ENCODE results near the gene MAPKAPK2. TPM values are rescaled to one million over a fixed set of nuclear protein-coding genes. Genes with fewer than 3 reads are reported as not detected.

The MAPKAPK2 gene
- total RNA-seq, 1 experiment from 2014 or later, result 32.7 TPM

DNA sequence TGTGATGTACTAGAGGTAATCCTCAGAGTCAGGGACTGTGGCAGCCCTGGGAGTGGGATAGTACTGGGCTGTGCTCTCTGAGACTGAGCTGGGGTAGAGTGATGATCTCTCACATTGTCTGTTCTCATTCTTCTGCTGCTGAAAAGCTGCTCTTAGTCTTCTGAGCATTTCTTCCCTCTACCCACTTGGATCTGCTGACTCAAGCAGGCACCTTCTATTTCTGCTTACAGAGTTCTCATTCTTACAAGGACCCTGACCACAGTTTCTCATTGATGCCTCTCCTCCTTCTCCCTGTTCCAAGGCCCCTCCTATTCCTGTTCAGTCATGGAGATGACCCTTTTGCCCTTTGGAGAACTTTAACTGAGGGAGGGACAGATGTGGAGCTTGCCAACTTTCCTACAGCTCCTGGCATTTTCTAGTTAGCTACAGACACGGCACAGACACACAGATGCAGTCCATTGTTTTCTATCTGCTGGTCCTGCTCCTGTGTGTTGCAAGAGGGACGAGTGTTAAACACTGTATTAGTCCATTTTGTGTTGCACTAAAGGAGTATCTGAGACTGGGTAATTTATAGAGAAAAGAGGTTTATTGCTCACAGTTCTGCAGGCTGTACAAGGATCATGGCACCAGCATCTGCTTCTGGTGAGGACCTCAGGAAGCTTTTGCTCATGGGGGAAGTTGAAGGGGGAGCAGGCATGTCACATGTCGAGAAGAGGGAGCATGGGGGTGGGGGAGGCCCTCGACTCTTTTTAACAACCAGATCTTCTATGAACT is 12.3 kb downstream of the MAPKAPK2 start:
- in situ Hi-C loops (cut with HindIII; ENCODE audit: low sequenced_read_pairs), result no loop called here

DNA sequence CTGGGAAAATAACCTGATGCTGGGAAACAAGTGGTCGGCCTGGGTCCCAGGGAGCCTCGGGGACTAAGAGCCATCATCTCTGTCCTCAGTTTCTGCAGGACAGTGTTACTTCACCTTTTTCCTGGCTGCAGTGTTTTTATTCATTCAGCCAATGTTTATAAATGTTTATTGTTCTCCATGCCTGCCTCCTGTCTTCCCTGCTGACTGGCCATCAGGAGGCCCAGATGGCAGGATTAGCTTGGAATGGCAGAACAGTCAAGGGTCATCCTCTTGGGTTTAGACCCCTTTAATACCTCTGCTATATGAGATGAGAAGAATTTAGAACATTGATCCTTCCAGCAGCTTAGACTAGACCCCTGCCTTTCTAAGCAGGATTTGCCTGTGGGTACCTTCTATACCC is 13.3 kb downstream of the MAPKAPK2 start:
- in situ Hi-C loops (cut with HindIII; ENCODE audit: low sequenced_read_pairs), result no loop called here
- peak; percentile 86 for DNase-seq (ENCODE audit: low spot score)

More for the DNA sequence above, 12.3 kb downstream of the MAPKAPK2 start:
- no peak for DNase-seq (ENCODE audit: low spot score)

DNA sequence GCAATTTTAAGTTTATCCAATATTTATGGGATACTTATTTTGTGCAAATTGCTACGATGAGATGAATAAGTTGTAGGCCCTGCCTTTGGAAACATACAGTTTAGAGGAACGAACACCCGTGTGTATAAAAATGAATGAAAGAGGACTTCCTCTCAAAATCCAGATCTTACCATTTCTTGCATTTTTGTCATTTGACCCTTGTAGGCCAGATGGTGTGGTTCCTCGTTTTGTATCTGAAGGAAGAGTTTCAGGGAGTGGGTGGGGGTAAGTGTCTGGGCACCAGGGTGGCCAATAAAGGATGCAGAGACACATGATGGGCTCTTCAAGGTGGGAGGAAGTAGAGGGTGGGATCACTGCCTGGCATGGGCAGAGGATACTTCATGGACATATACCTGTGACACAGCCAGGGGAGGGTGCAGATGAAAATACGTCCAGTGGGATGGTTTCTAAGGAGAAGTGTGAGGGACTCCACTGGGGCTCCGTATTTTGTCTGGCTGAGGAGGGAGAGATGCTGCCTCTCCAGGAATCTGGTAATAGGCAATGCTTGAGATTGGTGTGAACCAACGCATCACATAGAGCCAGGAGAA is 14.4 kb downstream of the MAPKAPK2 start:
- in situ Hi-C loops (cut with HindIII; ENCODE audit: low sequenced_read_pairs), result no loop called here
- no peak for DNase-seq (ENCODE audit: low spot score)

DNA sequence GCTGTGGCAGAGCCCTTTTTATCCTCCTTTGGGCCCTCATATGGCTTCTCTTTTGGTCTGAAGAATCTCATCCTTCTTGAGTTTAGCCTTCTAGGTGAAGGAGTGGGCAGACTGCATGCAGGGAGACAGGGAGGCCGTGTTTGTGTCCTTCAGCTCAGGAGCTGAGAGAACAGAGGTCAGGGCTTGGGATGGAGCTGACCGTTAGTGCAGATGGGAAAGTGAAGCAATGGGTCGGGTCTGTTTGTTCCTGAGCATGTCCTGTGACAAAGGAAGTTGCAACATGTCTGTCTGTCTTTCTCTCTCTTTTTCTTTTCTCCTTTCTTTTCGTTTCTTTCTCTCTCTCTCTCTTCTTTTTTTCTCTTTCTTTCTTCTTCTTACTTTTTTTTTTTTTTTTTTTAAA is 14.9 kb downstream of the MAPKAPK2 start:
- in situ Hi-C loops (cut with HindIII; ENCODE audit: low sequenced_read_pairs), result no loop called here
- DNase-seq (ENCODE audit: low spot score), result no peak

DNA sequence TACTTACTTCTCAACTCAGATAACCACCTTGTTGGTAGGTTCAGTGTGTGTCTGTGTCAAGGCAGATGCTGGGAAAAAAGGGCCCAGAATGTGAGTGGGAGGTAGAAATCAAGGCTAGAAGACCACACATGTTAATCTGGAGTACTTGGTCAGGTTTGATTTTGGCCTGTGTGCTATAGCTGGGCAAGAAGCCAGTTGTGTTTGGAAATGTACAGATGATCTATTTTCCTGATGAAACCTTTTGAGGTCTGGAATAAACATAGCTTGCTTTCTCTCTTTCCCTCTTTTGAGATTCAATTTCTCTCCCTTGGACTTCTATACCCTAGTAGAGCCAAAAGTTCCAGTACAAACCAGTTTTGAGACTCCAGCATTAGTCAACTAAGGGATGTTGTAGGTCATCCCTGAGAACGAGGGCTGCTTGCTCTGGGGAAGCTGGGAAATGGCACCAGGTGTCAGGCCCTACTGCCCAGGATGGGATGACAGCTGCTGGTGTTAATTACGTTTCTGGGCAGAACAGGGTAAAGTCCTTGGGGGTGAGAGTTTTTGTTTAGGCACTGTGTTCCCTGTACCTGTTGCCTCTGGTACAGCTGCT is 15.8 kb downstream of the MAPKAPK2 start:
- in situ Hi-C loops (cut with HindIII; ENCODE audit: low sequenced_read_pairs), result no loop called here
- peak; percentile 78 for DNase-seq (ENCODE audit: low spot score)

DNA sequence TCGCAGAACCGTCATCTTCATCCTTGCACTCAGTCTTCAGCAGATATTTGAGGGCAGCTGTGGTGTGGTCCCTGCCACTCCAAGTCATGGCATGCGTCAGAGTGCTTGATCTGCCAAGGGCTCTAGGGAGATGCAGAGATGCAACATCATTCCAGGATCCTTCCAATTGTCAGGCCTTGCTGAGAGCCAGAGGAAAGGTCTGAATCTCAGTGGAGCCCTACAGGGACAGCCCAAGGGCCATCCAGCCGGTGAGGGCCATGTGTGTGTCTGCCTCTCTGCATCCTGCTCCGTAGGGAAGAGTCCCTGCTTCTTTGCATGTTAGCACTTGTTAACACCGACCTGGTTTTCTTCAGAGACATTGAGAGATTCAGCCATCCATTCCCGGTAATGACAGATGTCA is 17.6 kb downstream of the MAPKAPK2 start:
- in situ Hi-C loops (cut with HindIII; ENCODE audit: low sequenced_read_pairs), result no loop called here
- no peak for DNase-seq (ENCODE audit: low spot score)

DNA sequence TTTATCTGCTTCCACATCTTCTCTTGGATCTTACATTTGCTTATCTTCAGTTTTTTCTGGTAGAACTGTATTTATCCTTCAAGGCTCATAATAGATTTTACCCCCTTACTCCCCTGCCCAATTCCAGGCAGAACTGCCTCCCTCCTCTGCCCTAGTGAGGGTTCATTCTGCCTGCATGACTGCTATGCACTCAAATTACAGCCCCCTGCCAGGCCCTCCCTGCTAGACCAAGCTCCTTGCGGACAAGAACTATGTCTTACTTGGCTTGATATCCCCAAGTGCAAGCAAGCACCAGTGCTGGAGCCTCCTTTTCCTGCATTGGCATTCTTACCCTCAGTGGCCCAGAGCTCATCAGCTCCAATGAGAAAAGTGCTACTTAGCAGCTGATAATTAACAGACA is 18.1 kb downstream of the MAPKAPK2 start:
- no peak for DNase-seq (ENCODE audit: low spot score)
- in situ Hi-C loops (cut with HindIII; ENCODE audit: low sequenced_read_pairs), result no loop called here

DNA sequence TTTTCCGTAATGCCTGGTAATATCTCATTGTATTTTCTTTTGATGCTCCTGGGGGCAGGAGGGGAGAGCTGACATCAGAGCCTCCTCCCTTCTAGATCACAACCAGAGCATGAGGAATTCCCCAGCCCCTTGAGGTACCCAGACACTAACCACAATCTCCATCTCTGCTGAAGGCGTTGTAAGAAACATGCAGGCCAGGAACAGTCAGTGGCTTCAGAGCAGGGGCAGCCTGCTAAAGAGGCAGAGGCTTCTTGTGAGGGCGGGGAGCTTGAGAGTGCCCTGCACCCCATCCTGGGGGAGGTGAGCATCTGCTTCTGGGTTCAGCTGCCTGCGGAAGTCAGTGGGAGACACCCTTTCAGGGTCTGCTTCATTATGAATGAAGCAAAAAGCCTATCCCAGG is 19.0 kb downstream of the MAPKAPK2 start:
- in situ Hi-C loops (cut with HindIII; ENCODE audit: low sequenced_read_pairs), result no loop called here
- DNase-seq (ENCODE audit: low spot score), result no peak

DNA sequence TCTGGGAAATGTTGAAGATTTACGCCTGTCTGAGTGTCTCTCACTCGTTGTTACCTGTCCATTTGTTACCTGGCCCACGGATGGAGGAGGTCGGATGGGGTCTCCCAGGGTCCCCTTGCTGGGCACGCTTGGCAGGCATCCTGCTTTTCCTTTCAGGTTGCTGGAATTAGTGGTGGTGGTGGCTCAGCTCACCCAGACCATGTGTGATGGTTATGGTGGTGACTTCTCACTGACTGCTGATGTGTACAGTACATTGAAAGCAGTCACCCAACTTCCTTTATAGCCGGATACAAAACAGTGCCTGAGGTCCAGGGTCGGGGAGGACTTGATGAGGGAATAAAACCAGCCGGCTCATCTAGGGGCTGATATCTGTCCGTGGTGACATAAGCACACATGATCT is 19.5 kb downstream of the MAPKAPK2 start:
- in situ Hi-C loops (cut with HindIII; ENCODE audit: low sequenced_read_pairs), result no loop called here
- no peak for DNase-seq (ENCODE audit: low spot score)

DNA sequence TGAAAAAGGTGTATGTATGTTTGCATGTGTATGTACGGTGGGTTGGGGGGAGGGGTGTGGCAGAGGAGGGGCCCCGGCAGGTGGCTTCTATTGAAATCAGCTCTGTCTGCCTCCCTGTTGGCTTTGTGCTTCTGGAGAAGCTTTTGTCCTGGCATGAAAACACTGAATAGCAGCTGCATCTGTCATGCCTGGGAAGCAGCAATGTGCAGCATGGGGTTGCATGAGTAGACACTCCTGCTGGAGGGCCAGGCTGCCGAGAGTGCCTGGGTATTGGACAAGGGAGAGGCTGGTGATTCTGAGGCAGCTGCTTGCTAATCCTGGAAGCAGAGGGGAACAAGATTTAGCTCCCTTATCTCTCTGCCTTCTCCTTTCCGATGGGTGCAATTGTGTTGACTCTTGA is 20.5 kb downstream of the MAPKAPK2 start:
- in situ Hi-C loops (cut with HindIII; ENCODE audit: low sequenced_read_pairs), result no loop called here
- peak; percentile 85 for DNase-seq (ENCODE audit: low spot score)

DNA sequence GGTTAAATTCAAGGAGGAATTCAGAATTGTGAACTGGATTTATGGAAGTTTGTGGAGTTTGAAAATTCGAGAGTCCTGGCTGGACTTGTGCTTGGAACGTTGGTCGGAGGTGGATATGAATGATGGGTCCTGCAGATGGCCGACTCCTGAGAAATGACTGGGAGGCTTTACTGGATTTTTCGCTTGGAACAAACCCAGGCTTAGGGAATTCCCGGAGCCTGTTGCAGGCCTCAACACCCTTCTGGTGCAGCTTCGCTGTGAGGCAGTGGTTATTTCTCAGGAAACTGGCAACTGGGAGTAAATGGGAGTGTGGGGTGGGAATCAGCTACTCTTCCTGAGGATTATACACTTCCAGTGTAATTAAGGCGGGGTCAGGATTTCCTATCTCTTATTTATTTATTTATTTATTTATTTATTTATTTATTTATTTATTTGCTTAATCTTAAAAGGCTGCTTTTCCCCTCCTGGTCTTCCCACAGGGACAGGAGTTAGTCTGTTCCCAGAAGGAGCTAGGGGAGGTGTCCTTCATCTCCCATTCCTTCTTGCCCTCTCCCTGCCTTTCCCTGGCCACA is 21.1 kb downstream of the MAPKAPK2 start:
- no peak for DNase-seq (ENCODE audit: low spot score)
- in situ Hi-C loops (cut with HindIII; ENCODE audit: low sequenced_read_pairs), result no loop called here

DNA sequence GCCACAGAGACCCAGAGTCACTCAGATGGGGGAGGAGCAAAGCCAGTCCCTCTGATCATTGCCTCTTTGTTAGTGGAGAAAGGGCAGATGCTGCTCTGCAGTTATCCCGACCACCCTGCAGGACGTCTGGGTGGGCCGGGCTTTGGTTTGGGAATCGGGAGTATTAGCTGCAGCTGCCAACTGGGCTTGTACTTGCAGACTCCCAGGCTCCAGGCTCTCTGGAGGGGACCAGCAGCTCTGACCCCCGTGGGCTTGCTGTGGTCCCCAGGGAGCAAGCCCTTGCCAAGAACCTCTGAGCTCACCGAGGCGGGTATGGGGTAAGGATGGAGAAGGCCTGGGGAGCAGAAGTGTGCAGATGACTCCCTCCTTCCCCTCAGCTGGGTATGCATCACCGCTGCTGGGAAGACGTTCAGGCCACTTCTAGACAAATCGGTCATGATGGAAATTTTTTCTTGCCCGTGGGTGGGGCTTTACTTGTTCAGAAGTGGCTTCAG is 21.6 kb downstream of the MAPKAPK2 start:
- DNase-seq (ENCODE audit: low spot score), result no peak
- in situ Hi-C loops (cut with HindIII; ENCODE audit: low sequenced_read_pairs), result no loop called here

DNA sequence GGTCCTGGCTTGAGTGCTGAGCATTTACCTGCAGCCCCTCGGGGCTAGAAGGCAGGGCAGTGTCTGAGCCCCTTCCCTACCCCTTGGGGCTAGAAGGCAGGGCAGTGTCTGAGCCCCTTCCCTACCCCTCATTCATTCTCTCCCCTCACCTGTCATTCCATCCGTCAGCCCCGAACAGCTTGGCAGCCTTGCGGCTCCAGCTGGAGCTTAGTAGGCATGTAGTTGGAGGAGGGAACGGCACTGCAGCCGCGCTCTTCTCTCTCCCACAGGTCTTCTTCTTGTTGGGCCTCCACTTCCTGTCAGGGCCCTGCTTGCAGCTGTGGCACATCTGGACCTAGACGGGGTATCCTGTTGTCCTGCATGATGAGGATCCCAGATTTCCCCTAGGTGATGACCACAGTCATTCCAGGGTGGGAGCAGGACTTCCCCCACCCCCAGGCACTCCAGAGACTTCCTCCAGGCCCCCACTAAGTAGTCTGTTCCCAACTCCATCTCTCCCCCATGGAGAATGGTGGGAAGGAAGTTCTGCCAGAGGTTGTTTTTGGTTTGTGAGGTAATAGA is 22.2 kb downstream of the MAPKAPK2 start:
- in situ Hi-C loops (cut with HindIII; ENCODE audit: low sequenced_read_pairs), result no loop called here
- no peak for DNase-seq (ENCODE audit: low spot score)

DNA sequence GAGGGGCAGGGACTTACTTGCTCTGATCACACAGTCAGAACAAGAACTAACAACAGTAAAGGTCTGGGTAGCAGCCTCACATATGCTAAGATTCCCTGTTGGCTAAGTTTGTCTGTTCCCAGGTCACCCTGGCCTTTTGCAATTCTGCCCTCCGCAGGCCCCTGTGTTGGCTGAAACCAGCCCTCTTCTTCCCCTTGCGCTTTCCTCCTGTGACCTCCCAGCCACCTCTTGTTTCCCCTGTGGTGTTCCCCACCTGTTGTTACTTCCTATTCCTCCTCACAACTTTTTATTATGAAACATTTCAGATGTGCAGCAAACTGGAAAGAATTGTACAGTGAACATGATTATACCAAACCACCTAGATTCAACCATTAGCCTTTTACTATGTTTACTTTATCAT is 23.4 kb downstream of the MAPKAPK2 start:
- no peak for DNase-seq (ENCODE audit: low spot score)
- in situ Hi-C loops (cut with HindIII; ENCODE audit: low sequenced_read_pairs), result no loop called here

DNA sequence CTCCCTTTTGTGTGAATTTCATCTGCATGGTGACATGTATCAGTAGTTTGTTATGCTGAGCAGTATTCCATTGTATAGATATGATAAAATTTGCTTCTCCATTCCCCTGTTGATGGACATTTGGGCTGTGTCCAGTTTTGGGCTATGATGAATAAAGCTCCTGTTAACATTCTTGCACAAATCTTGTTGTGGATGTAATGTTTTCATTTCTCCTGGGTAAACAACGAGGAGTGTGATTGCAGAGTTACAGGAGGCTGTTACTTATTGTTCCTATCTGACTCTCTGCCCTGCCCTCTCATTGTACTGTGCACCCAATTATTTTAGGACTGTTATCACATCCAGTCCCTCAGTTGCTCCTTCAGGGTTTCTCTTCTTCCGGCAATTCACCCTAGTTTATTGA is 24.2 kb downstream of the MAPKAPK2 start:
- no peak for DNase-seq (ENCODE audit: low spot score)
- in situ Hi-C loops (cut with HindIII; ENCODE audit: low sequenced_read_pairs), result no loop called here

DNA sequence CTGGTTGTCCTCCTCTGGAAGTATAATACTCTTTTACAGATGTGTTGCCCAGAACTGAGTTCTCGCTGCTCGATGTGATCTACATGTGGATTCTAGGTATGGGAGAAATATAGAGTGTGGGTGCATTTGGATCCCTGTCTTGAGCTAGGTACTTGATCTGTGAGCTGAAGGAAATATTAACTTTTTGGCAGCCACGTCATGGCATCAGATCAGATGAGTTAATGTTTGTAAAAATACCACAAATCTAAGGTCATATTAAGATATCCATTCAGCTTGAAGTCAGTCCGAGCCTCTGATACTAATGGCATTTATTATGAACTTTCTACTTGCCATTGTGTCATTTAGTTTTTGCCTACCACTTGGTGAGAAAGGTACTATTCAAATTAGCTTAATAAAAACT is 24.6 kb downstream of the MAPKAPK2 start:
- in situ Hi-C loops (cut with HindIII; ENCODE audit: low sequenced_read_pairs), result no loop called here
- no peak for DNase-seq (ENCODE audit: low spot score)

DNA sequence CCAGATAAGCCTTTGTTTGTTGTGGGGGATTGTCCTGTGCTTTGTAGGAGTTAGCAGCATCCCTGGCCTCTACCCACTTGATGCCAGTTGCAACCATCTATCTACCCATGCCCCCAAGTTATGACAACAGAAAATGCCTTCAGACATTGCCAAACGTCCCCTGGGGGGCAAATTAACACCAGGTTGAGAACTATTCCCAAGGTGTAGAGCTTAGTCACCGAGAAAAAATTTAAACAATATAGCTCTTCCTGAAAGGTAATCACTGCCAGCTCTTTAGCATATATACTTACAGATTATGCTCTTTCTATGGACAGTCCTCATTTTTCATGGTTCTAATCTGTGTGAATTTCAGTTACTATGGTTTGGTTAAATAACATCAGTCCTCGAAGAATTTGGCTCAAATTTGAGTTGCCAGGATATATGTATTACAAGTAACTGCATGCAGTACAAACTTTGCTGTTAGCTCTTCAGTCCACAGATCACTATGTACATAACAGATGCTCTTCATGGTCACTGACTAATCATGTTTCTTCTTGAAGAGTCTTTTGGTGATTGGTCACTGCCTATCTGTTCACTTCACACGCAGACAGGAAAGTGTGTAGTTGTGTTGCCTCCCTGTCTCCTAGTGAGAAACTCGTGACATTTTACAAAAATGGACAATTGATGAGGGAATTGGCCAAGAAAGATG is 25.2 kb downstream of the MAPKAPK2 start:
- in situ Hi-C loops (cut with HindIII; ENCODE audit: low sequenced_read_pairs), result no loop called here
- DNase-seq (ENCODE audit: low spot score), result no peak

DNA sequence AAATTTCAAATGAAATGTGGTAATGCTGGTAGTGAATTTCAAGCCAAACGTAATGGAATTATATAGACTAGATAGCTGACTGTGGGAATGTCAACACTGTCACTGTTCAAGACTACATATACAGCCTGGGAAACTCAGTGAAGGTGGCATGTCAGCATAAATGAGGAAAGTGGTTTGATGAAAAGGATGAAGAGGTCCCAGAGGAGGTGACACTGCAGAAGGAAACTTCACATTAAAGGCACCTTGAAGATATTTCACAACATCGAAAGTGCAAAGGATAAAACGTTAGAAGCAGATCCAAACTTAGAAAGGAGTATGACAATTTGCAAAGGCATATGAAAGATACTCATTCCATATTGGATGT is 25.7 kb downstream of the MAPKAPK2 start:
- DNase-seq (ENCODE audit: low spot score), result no peak
- in situ Hi-C loops (cut with HindIII; ENCODE audit: low sequenced_read_pairs), result no loop called here

DNA sequence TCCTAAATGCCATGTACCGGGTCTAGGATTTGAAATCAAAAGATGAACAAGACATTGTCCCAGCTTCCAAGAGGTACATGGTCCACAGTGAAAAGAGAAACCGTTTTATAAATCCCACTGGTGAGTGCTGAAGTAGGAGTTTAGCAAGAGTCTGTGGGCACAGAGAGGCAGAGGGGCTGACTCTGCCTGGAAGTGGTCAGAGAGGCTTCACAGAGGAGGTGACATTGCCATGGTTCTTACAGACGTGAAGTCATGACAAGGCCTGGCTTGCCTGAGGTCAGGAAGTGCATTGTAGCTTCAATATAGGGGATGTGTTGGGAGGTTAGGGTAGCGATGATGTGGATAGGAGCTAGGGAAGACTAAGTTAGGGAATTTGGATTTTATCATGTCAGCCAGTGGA is 28.4 kb downstream of the MAPKAPK2 start:
- no peak for DNase-seq (ENCODE audit: low spot score)
- in situ Hi-C loops (cut with HindIII; ENCODE audit: low sequenced_read_pairs), result no loop called here

Measured in G401 (cell line).